LoVo (cell line): ENCODE results near the gene DIAPH2.
A peak's percentile ranks its signal among the peaks of the same experiment; 100 is the strongest.

Source experiments
- DNase-seq: peaks from one replicate; pipeline ENCODE4 v3.0.0-alpha.2; 2016; ENCODE audit warnings: low spot score

The DIAPH2 gene

GRCh38 chrX:97482666-97483300 is 798.1 kb downstream of the DIAPH2 start:
- no peak for DNase-seq

DNA sequence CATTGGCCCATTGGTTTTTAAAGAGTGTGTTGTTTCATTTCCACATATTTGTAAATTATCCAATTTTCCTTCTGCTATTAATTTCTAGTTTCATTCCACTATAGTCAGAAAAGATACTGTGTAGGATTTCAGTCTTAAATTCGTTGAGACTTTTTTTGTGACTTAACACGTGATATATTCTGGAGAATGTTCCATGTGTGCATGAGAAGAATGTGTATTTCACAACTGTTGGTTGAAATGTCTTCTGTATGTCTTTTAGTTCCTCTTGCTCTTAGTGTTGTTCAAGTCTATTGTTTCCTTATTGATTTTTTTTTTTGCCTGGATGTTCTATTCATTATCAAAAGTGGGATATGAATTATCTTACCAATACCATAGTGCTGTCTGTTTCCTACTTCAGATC is 806.0 kb downstream of the DIAPH2 start:
- no peak for DNase-seq

- DNase-seq = no peak
Observed at GRCh38 chrX:97494756-97495372, 810.2 kb downstream of the DIAPH2 start.

GRCh38 chrX:97498093-97498492 is 813.5 kb downstream of the DIAPH2 start:
- no peak for DNase-seq

DNA sequence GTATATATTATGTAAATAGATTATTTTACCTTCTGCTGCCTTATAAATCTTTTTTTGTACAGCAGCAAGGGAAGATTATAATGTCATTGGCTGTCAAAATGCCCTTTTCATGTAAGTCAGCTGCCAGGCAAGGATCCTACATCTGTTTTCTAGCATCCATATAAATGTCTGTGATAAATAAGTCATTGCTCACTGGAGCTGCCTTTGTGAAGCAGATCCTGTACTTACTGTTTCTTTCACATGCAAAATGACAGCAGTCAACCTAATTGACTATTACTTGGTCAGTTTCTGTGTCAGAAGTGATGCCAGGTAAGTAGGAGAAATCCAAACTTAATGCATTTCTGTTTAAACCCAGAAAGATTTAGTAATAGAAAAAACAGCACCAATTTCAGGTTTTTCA is 819.8 kb downstream of the DIAPH2 start:
- DNase-seq = no peak

GRCh38 chrX:97517763-97518162 is 833.1 kb downstream of the DIAPH2 start:
- DNase-seq = no peak

- no peak for DNase-seq
Observed at GRCh38 chrX:97522307-97522706, 837.7 kb downstream of the DIAPH2 start.

- no peak for DNase-seq
Observed at GRCh38 chrX:97524340-97524739, 839.7 kb downstream of the DIAPH2 start.

GRCh38 chrX:97524997-97525396 is 840.4 kb downstream of the DIAPH2 start:
- no peak for DNase-seq

GRCh38 chrX:97525981-97526380 is 841.3 kb downstream of the DIAPH2 start:
- DNase-seq = no peak

- no peak for DNase-seq
Observed at GRCh38 chrX:97527725-97528124, 843.1 kb downstream of the DIAPH2 start.

- DNase-seq = no peak
Observed at GRCh38 chrX:97529536-97530200, 845.0 kb downstream of the DIAPH2 start.

GRCh38 chrX:97531825-97532224 is 847.2 kb downstream of the DIAPH2 start:
- DNase-seq = no peak

- no peak for DNase-seq
Observed at GRCh38 chrX:97538745-97539144, 854.1 kb downstream of the DIAPH2 start.

- DNase-seq = no peak
Observed at GRCh38 chrX:97539970-97540519, 855.4 kb downstream of the DIAPH2 start.

- DNase-seq = no peak
Observed at GRCh38 chrX:97547877-97548578, 863.4 kb downstream of the DIAPH2 start.

DNA sequence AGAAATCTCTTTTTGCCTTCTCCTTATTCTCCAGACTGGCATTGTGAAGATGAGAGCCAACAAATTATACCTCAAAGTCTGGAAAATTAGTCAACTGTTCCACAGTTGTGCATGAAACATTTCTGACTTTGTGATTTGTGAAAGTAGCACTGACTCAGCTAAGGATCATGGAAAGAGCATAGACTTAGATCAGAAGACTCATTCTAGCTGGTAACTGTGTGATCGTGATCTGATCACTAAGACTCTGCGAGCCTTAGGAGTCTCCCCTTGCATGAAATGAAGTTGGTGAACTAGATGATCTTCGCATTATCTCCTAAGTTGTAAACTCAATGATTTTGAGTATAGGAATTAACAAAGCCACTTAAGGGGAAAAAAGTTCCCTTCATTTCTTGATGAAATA is 867.2 kb downstream of the DIAPH2 start:
- DNase-seq = no peak

- DNase-seq = no peak
Observed at GRCh38 chrX:97553833-97554232, 869.2 kb downstream of the DIAPH2 start.

DNA sequence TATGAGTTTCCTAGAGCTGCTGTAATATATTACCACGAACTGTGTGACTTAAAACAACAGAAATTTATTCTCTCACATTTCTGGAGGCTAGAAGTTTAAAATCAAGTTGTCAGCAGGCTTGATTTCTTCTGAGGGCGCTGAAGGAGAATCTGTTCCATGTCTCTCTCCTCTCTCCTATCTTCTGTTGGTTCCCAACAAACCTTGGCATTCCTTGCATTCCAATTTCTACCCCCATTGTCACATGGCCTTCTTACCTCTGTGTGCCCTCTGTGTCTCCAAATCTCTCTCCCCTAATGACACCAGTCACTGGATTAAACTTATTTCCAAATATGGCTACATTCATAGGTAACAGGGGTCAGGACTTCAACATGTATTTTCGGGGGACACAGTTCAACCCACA is 871.7 kb downstream of the DIAPH2 start:
- DNase-seq = no peak

DNA sequence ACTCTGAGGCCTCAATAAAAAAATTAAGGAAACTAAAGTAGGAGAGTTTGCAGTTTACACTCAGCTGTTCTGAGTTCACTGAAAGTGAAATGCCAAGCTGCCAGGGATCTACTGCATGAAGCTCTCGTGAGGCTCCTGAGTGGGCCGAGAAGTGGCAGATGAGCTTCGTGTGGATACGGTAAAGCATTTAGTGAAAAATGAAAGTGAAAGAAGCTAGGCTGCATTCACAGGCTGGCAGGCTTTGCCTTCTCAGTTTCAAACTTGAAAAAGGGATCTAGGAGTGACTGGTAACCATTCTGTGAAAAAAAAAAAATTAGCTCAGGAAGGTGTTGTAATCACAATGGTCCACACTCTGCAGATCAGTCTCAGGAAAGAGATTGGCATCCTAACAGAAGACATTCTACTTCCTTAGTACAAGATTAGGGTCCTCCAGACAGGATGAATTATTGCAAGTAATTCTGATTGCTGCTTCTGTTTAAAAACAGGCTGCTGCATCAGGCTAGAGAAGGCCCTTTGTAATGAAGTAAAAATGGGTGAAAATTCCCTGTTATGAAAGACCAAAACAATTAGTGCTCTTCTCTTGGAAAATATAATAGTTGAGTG is 879.0 kb downstream of the DIAPH2 start:
- peak; percentile 14 for DNase-seq

DNA sequence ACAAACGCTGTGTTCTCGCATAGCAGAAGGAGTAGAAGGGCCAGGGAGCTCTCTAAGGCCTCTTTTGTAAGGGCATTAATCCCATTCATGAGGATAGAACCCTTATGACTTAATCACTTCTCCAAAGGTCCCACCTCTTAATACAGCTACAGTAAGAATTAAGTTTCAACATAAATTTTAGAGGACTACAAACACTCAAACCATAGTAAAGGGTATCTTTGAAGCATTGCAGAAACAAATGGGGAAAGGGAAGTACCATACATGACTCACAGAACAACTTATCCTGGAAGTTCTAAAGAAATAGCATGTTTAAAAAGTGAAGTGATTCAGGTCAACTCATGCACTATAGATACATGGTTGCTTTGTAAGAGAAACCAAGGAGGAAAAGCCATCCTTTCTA is 879.9 kb downstream of the DIAPH2 start:
- no peak for DNase-seq

- no peak for DNase-seq
Observed at GRCh38 chrX:97587171-97587570, 902.5 kb downstream of the DIAPH2 start.
